Subcutaneous adipose tissue (tissue), 4 donors: ENCODE results near the gene DNAH2. TPM values are rescaled to one million over a fixed set of nuclear protein-coding genes. Genes with fewer than 3 reads are reported as not detected.

Experiments
- total RNA-seq, 4 donors: library from RNA; depleted of rRNA; stranded (reverse); fragments of >200 nt; gene quantifications; one replicate each; pipeline ENCODE4 v1.1.0, GENCODE V29; 2016
- TF ChIP-seq, protein P1 (sequence below): fragments of 450-650 bp; IDR thresholded peaks from one replicate; pipeline ENCODE4 v1.5.1; 2016; ENCODE audit warnings: low read depth, mild to moderate bottlenecking, control low read depth, antibody characterized with exemption, moderate library complexity

DNAH2 gene
- total RNA-seq, 4 donors from 2014 or later = under 0.01 to 0.22 (median 0.18) TPM

DNA sequence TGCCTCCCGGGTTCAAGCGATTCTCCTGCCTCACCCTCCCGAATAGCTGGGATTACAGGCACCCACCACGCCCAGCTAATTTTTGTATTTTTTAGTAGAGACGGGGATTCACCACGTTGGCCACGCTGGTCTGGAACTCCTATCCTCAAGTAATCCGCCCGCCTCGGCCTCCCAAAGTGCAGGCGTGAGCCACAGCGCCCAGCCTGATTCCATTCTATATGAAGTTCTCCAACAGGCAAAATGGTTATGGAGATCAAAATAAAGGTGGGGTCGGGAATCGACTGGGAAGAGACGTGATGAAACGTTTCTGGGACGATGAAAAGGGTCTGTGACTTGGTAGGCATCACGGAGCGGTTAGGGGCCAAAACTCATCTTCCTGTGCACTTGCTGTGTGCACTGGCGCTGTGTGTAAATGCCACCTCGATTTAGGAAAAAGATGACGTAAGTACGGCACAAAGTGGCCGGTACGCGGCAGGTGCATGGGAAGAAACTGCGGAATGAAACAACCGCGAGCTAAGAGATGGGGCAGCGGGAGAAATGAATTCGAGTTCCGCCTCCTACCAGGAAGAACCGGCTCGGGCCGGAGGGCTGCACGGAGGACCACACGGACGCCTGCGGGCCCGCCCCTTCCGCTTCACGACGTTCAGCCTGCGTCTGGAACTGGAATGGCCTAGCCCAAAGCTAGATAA is 31.9 kb upstream of the DNAH2 start:
- TF ChIP-seq, protein P1, sequence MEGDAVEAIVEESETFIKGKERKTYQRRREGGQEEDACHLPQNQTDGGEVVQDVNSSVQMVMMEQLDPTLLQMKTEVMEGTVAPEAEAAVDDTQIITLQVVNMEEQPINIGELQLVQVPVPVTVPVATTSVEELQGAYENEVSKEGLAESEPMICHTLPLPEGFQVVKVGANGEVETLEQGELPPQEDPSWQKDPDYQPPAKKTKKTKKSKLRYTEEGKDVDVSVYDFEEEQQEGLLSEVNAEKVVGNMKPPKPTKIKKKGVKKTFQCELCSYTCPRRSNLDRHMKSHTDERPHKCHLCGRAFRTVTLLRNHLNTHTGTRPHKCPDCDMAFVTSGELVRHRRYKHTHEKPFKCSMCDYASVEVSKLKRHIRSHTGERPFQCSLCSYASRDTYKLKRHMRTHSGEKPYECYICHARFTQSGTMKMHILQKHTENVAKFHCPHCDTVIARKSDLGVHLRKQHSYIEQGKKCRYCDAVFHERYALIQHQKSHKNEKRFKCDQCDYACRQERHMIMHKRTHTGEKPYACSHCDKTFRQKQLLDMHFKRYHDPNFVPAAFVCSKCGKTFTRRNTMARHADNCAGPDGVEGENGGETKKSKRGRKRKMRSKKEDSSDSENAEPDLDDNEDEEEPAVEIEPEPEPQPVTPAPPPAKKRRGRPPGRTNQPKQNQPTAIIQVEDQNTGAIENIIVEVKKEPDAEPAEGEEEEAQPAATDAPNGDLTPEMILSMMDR = no peak

DNA sequence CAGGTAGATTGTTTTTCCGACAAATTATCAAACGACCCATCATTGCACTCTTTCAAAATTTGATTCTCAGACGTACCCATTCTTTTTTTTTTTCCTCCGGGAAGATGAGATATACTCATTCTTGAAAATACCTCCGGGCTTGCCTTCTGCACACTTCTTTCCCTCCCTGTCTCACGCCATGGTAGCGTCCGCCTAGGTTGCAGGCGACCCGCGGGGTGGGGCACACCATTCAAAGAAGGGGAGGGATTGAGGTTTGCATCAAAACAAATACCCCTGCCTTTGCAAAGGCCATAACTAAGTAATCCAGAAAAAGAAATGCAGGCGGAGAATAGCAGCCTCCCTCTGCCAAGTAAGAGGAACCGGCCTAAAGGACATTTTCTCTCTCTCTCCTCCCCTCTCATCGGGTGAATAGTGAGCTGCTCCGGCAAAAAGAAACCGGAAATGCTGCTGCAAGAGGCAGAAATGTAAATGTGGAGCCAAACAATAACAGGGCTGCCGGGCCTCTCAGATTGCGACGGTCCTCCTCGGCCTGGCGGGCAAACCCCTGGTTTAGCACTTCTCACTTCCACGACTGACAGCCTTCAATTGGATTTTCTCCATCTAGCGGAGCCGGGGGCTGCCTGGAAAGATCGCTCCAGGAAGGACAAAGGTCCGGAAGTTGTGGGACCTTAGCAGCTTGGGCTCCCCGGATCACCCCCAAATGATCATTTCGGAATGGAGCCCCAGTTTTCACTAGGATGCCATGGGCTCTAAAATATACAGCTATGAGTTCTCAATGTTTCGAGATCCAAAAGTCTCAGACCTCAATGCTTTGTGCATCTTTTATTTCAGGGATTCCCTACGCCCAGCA is 31.1 kb upstream of the DNAH2 start:
- TF ChIP-seq, protein P1 = no peak

GRCh38 chr17:7687072-7687907 is 30.3 kb upstream of the DNAH2 start, which contains the start of gene TP53:
TSS of gene TP53 (minus strand) at chr17:7687490. CDS start at chr17:7676594, 10,896 bp downstream.
- TF ChIP-seq, protein P1 = no peak

DNA sequence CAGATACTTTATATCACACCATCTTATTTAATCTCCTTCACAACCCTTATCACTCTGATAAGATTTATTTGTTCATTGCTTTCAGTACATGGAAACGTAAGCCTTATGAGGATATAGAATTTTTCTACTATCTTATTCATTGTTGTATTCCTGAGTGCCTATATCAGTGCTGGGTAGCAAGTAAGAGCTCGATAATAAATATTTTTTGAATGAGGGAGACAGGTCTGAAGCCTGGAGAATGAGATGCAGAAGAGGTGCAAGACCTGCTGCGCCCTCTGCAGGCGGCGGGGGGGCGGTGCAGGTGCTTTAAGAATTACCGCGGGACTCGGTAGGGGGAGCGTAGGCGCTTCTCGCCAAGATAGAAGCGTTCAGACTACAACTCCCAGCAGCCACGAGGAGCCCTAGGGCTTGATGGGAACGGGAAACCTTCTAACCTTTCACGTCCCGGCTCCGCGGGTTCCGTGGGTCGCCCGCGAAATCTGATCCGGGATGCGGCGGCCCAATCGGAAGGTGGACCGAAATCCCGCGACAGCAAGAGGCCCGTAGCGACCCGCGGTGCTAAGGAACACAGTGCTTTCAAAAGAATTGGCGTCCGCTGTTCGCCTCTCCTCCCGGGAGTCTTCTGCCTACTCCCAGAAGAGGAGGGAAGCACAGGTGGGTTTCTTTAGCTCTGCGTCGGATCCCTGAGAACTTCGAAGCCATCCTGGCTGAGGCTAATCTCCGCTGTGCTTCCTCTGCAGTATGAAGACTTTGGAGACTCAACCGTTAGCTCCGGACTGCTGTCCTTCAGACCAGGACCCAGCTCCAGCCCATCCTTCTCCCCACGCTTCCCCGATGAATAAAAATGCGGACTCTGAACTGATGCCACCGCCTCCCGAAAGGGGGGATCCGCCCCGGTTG is 29.4 kb upstream of the DNAH2 start, which contains the start of gene WRAP53:
WRAP53 (plus strand) TSS at position 570 of the 900 bp plus-strand sequence; CDS start at position 742, 172 bp downstream.
- TF ChIP-seq, protein P1 = no peak

DNA sequence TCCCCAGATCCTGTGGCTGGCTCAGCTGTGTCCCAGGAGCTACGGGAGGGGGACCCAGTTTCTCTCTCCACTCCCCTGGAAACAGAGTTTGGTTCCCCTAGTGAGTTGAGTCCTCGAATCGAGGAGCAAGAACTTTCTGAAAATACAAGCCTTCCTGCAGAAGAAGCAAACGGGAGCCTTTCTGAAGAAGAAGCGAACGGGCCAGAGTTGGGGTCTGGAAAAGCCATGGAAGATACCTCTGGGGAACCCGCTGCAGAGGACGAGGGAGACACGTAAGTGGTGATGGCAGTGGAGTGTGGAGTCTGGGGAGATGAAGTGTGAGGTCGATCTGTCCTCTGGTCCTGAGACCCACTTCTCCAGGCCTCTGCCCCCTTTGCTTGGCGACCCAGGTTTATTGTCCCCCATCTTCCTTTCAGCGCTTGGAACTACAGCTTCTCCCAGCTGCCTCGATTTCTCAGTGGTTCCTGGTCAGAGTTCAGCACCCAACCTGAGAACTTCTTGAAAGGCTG is 28.7 kb upstream of the DNAH2 start:
- TF ChIP-seq, protein P1 = no peak

GRCh38 chr17:7695586-7695985 is 22.0 kb upstream of the DNAH2 start:
- TF ChIP-seq, protein P1 = no peak
